Measurements from ENCODE around the gene THEMIS2.

- TF ChIP-seq CTCF (IDR thresholded peaks at IDR 0.05; ENCODE audit: borderline replicate concordance, extremely low read depth, low read length, poor library complexity, severe bottlenecking), result no peak
- TF ChIP-seq EZH2 (IDR thresholded peaks at IDR 0.05; ENCODE audit: borderline replicate concordance, low read depth, low read length, severe bottlenecking), result no peak
Measured at GRCh38 chr1:27856561-27857343, 15.6 kb upstream of the THEMIS2 start.

All from DND-41 (cell line).